Thoracic aorta (tissue), 2 donors: ENCODE results near the gene TRPM2. TPM values are rescaled to one million over a fixed set of nuclear protein-coding genes. Genes with fewer than 3 reads are reported as not detected.
A peak's percentile ranks its signal among the peaks of the same experiment; 100 is the strongest.

Experiments
- ATAC-seq: fragments of 150-250 bp; one replicate; pipeline ENCODE4 v1.8.0; 2017; ENCODE audit warnings: low read depth; ENCODE audit not compliant: insufficient number of reproducible peaks, low FRiP score
- DNase-seq: peaks from one replicate; pipeline ENCODE4 v3.0.0-alpha.2; 2020; ENCODE audit warnings: low spot score
- H3K27ac ChIP-seq, 2 donors: fragments of 200-600 bp; sonication (generic); 1 replicate in 1 of 2; 2 replicates in 1 of 2; pipeline ENCODE4 v1.5.1; 2016; ENCODE audit warnings: mild to moderate bottlenecking in 2 of 2, moderate library complexity in 2 of 2
- H3K27me3 ChIP-seq: fragments of 200-600 bp; sonication (generic); replicated peaks from 2 replicates; pipeline ENCODE4 v1.6.0; 2016; ENCODE audit warnings: mild to moderate bottlenecking; ENCODE audit not compliant: insufficient read depth
- H3K36me3 ChIP-seq: fragments of 200-600 bp; sonication (generic); one replicate; pipeline ENCODE4 v1.5.1; 2016
- H3K4me1 ChIP-seq, 2 donors: fragments of 200-600 bp; sonication (generic); 1 replicate in 1 of 2; 2 replicates in 1 of 2; pipeline versions ENCODE4 v1.5.1 to v1.6.0; 2016; ENCODE audit warnings: low read depth in 2 of 2, mild to moderate bottlenecking in 1 of 2; ENCODE audit not compliant: control insufficient read depth in 1 of 2
- H3K4me3 ChIP-seq: fragments of 200-600 bp; sonication (generic); 2 replicates; pipeline ENCODE4 v1.5.1; 2016; ENCODE audit warnings: mild to moderate bottlenecking
- H3K9me3 ChIP-seq: fragments of 200-600 bp; sonication (generic); 2 replicates; pipeline ENCODE4 v1.5.1; 2016
- total RNA-seq, 2 donors: library from RNA; depleted of rRNA; stranded (reverse); fragments of >200 nt; gene quantifications; one replicate each; pipeline versions ENCODE4 v1.1.0 to v1.2.3, GENCODE V29; 2016
- TF ChIP-seq, protein P1 (sequence below): fragments of 200-600 bp; sonication (generic); IDR thresholded peaks from one replicate; pipeline ENCODE4 v1.5.1; 2019; ENCODE audit warnings: antibody characterized with exemption

TRPM2 gene
- total RNA-seq, 2 donors from 2014 or later: 10.4 to 12.9 TPM

DNA sequence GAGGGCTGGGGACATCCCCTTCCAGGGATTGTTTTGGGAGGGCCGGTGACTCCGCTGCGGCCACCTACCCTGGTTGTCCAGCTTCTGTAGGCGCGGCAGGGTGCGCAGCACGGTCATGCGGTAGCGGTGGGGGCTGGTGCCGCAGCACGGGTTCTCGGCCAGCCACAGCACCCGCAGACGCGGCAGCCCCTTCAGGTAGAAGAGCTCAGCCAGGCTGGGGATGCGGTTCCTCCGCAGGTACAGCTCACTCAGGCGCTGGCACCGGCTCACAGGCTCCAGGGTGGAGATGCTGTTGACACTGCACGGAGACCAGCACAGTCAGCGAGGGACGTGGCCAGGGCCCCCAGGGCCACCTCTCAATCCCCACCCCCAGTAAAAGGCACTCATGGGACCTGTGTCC lies 20.5 kb upstream of the TRPM2 start:
- Histone ChIP-seq H3K9me3 (no peaks in the 10 kb centered on the region), H3K36me3 (peaks cover 10% of the 10 kb centered on the region), H3K27ac (no peak overlapping the region), H3K27me3 (no peaks in the 10 kb centered on the region), H3K4me3 (no peak overlapping the region), H3K4me1 (peaks cover 0 to 1% of the 10 kb centered on the region in 2 donors)
- no peak for DNase-seq
- ATAC-seq: no peak
- TF ChIP-seq, protein P1, sequence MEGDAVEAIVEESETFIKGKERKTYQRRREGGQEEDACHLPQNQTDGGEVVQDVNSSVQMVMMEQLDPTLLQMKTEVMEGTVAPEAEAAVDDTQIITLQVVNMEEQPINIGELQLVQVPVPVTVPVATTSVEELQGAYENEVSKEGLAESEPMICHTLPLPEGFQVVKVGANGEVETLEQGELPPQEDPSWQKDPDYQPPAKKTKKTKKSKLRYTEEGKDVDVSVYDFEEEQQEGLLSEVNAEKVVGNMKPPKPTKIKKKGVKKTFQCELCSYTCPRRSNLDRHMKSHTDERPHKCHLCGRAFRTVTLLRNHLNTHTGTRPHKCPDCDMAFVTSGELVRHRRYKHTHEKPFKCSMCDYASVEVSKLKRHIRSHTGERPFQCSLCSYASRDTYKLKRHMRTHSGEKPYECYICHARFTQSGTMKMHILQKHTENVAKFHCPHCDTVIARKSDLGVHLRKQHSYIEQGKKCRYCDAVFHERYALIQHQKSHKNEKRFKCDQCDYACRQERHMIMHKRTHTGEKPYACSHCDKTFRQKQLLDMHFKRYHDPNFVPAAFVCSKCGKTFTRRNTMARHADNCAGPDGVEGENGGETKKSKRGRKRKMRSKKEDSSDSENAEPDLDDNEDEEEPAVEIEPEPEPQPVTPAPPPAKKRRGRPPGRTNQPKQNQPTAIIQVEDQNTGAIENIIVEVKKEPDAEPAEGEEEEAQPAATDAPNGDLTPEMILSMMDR: no peak

DNA sequence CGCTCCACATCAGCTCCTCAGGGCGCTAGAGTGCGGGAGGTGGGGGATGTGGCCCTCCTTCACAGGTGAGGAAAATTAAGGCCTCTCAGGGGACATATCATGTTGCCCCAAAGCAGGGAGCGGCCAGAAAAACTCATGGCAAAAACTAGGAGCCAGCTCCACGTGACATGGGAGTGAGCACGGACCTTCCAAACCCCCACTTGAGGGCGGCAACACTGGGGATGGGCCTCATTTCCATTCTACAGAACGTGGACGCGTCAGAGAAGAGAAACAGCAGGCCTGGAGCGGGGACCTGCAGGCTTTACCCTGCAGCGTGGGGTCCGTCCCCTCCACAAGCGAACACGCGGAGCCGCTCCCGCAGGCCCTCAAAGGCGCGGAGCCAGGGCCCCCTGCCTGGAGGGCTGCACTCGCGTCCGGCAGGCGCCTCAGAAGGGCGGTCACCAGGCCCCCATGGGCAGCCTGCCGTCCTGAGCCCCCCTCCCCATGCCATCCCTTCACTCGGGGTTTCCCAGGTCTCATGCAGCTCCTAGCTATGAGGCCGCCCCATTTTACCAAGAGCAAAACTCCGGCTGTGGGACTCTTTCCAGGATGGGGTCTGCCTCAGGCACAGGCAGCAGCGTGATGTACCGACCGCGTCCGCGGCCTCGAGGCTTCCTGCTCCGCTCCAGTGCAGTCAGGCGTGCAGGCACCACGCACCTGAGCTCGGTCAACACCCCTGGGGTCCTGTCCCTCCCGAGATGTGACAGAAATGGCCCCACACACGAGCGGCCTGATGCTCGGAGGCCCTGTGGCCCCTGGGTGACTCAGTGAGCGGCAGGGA lies 19.7 kb upstream of the TRPM2 start:
- H3K27ac ChIP-seq: no peak overlapping the region
- peaks cover 10% of the 10 kb centered on the region for H3K36me3 ChIP-seq
- H3K4me3 ChIP-seq: no peak overlapping the region
- no peaks in the 10 kb centered on the region for H3K9me3 ChIP-seq
- DNase-seq (no peak), ATAC-seq (no peak)
- peaks cover 0 to 4% of the 10 kb centered on the region in 2 donors for H3K4me1 ChIP-seq
- TF ChIP-seq, protein P1: no peak
- H3K27me3 ChIP-seq: no peaks in the 10 kb centered on the region

DNA sequence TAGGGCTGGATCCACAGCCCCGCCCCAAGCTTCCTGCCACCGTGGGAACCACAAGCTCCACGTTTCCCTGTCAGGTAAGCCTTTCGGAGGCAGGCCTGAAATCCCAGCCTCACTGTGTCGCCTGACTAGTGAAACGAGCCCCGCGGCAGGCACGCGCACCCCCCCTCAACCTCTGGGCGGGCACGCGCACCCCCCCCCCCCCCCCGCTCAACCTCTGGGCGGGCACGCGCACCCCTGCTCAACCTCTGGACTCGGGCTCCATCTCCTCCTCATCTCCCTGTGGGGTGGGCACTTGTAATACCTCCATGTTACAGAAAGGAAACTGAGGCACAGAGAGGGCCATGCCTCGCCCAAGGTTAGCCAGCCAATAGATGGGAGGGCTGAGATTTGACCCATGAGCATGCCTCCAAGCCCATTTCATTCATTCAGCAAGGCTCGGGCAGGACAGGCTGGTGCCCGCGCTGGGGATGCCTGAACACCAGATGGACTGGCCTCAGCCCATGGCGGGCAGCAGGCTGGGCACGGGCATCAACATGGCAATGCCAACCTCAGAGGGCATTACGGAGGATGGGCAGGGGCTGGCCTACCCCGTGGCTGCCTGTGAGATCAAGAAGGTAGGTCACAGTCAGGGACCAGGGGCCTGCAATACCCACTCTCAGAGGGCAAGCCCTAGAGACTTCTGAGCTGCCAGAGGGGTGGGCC lies 18.9 kb upstream of the TRPM2 start:
- Histone ChIP-seq H3K27me3 (no peaks in the 10 kb centered on the region), H3K9me3 (no peaks in the 10 kb centered on the region), H3K4me3 (no peak overlapping the region), H3K27ac (no peak overlapping the region), H3K36me3 (peaks cover 10% of the 10 kb centered on the region), H3K4me1 (peaks cover 0 to 4% of the 10 kb centered on the region in 2 donors)
- ATAC-seq (no peak), DNase-seq (no peak)
- TF ChIP-seq, protein P1: no peak

DNA sequence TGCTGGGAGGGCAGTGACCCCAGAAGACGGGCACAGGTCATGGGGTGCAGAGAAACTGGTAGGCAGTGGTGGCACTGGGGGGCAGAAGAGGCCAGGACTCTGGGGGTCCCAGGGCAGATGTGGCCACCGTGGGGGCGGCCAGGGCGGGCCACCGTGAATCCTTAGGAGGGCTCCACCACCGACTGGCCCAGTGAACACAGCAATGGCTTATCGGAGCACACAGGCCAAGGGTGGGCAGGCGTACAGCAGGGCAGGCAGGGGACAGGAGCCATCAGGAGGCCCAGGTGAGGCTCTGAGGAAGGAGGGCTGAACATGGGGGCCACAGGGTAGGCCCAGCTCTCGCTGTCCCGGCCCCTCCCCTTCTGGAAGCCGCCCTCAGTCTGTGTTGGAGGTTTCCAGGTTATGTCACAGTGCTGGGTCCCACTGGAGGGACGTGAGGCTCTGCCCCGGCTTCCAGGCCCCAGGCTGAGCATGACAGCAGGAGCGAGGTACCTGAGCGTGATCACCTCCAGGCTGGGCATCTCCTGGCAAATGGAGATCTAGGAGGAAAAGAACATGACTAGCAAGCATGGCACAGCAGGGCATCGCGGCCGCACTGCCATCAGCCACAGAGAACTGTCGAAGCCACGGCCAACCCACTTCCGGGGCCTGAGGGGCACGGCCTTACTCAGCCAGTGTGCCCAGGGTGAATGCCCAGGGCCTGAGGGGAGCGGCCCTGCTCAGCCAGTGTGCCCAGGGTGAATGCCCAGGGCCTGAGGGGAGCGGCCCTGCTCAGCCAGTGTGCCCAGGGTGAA lies 18.0 kb upstream of the TRPM2 start:
- no peaks in the 10 kb centered on the region for H3K27me3 ChIP-seq
- H3K9me3 ChIP-seq: no peaks in the 10 kb centered on the region
- peaks cover 10% of the 10 kb centered on the region for H3K36me3 ChIP-seq
- TF ChIP-seq, protein P1: no peak
- DNase-seq (no peak), ATAC-seq (no peak)
- H3K4me1 ChIP-seq: peaks cover 4 to 7% of the 10 kb centered on the region in 2 donors
- H3K4me3 ChIP-seq: no peak overlapping the region
- no peak overlapping the region for H3K27ac ChIP-seq

DNA sequence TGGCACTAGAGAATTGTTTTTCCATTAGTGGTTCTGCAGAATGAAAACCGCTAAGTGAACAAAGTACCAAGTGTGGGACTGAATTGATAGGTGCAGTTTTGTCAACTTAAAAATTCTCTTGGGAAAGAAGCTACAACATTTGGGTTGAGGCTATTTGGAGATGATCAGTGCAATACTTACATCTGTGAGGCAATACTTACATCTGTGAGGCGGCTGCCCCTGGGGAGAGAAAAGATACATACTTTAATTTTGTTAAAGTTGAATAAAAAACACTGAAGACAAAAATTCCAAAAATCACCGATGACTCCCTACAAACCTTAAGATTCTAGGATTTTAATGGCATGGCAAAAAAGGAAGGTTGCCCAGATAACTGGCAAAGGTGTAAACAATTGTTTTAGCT lies 16.0 kb upstream of the TRPM2 start:
- peak overlapping the region in 1 of 2 donors; percentile 76 for H3K27ac ChIP-seq
- ATAC-seq (no peak), DNase-seq (no peak)
- H3K36me3 ChIP-seq: peaks cover 4% of the 10 kb centered on the region
- TF ChIP-seq, protein P1: no peak
- no peaks in the 10 kb centered on the region for H3K27me3 ChIP-seq
- H3K9me3 ChIP-seq: no peaks in the 10 kb centered on the region
- no peak overlapping the region for H3K4me3 ChIP-seq
- peaks cover 4 to 7% of the 10 kb centered on the region in 2 donors for H3K4me1 ChIP-seq
